ENCODE results near the gene NRF1. TPM values are rescaled to one million over a fixed set of nuclear protein-coding genes. Genes with fewer than 3 reads are reported as not detected.

NRF1 gene
- polyA plus RNA-seq, 2 of the 4 experiments (the other 2 are of a cell fraction): 11.2 to 18.5 TPM

DNA sequence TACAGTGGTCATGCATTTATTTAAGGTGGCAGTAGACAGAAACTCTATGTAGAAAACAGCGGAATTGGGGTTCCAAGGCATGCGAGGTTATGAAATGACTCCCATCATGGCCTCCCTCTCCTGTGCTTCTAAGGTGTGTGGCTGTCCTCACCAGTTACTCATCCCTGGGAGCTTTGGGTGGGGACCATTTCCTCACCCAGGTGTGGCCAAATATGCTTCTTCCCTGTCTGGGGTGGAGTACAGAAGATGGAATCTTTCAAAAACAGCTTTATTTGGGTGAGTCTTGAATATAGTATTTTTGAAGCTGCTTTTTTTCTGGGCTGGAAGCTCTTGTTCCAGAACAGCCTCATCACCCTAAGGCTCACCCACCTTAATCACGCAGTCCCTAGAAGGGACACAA lies 139.0 kb downstream of the NRF1 start:
- no peaks in the 10 kb centered on the region for H3K4me1 ChIP-seq
- H3K4me3 ChIP-seq: no peak overlapping the region
- FAIRE-seq: no peak
- no peak for ATAC-seq
- H3K4me2 ChIP-seq: no peak overlapping the region
- 97% methylated on average over 3 of the region's 3 CpGs for WGBS (ENCODE audit: missing lambda C conversion rate)
- DNase-seq (ENCODE audit: low read depth in 1 of 2, low spot score in 1 of 2): no peak
- CTCF ChIA-PET: no interaction called here
- no peak overlapping the region for H3K27ac ChIP-seq
- POLR2A ChIA-PET: no interaction called here
- no peak for TF ChIP-seq CBX8 (IDR thresholded peaks at IDR 0.05)
- TF ChIP-seq EHMT2 (IDR thresholded peaks at IDR 0.05; ENCODE audit: low read depth): no peak
- TF ChIP-seq CBX2 (IDR thresholded peaks at IDR 0.05; ENCODE audit: borderline replicate concordance, low read depth): no peak
- TF ChIP-seq EHF (CRISPR knock-in tag; IDR thresholded peaks at IDR 0.05): no peak
- no peak for TF ChIP-seq JUNB (IDR thresholded peaks at IDR 0.05)
- TF ChIP-seq, protein P1, sequence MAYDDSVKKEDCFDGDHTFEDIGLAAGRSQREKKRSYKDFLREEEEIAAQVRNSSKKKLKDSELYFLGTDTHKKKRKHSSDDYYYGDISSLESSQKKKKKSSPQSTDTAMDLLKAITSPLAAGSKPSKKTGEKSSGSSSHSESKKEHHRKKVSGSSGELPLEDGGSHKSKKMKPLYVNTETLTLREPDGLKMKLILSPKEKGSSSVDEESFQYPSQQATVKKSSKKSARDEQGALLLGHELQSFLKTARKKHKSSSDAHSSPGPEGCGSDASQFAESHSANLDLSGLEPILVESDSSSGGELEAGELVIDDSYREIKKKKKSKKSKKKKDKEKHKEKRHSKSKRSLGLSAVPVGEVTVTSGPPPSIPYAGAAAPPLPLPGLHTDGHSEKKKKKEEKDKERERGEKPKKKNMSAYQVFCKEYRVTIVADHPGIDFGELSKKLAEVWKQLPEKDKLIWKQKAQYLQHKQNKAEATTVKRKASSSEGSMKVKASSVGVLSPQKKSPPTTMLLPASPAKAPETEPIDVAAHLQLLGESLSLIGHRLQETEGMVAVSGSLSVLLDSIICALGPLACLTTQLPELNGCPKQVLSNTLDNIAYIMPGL (CRISPR knock-in tag; IDR thresholded peaks at IDR 0.05; ENCODE audit: borderline replicate concordance): no peak
- TF ChIP-seq ATOH8 (CRISPR knock-in tag; IDR thresholded peaks at IDR 0.05; ENCODE audit: low read depth): no peak
- no peak for TF ChIP-seq RAD21 (conservative IDR thresholded peaks at IDR 0.05 in 1 of 2, IDR thresholded peaks at IDR 0.05 in 1 of 2)
- H3K9me3 ChIP-seq: no peaks in the 10 kb centered on the region

GRCh38 chr7:129751916-129752315 lies 140.4 kb downstream of the NRF1 start:
- 63% methylated on average over 1 of the region's 1 CpG for WGBS (ENCODE audit: missing lambda C conversion rate)
- ATAC-seq: no peak
- H3K27ac ChIP-seq: no peak overlapping the region
- no peak for FAIRE-seq
- POLR2A ChIA-PET: no interaction called here
- DNase-seq (ENCODE audit: low read depth in 1 of 2, low spot score in 1 of 2): no peak
- CTCF ChIA-PET: interaction anchor here (0.7 kb wide), 1 partner anchor 8 kb away, joined by 3 read pairs; no protein-coding TSS in a partner anchor
- H3K4me2 ChIP-seq: no peak overlapping the region
- TF ChIP-seq KDM1A (IDR thresholded peaks at IDR 0.05; ENCODE audit: low read depth): no peak
- no peak for TF ChIP-seq FOSB (CRISPR knock-in tag; IDR thresholded peaks at IDR 0.05)
- H3K4me1 ChIP-seq: no peaks in the 10 kb centered on the region
- H3K4me3 ChIP-seq: no peak overlapping the region
- no peaks in the 10 kb centered on the region for H3K9me3 ChIP-seq

DNA sequence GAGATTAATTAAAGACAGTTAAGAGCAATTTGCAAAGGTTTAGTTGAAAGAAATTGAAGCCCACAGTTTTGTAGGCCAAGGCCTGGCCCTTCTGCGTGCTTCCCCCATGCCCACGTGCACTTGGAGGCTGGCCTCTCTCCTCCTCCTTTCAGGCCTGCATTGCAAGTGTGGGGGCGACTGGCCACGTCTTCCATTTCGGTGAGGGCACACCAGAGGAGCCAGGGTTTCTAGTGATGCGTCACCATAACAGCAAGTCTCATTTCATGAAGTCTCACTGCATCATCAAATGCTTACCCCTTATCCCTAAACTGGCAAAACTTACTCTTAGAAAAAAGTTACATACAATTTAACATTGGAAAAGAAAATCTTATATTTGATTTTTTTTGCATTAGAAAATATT lies 141.2 kb downstream of the NRF1 start:
- Histone ChIP-seq H3K9me3 (no peaks in the 10 kb centered on the region), H3K4me3 (no peak overlapping the region), H3K4me1 (no peaks in the 10 kb centered on the region), H3K27ac (no peak overlapping the region), H3K4me2 (no peak overlapping the region)
- FAIRE-seq (no peak), ATAC-seq (no peak), DNase-seq (ENCODE audit: low read depth in 1 of 2, low spot score in 1 of 2) (no peak)
- ChIA-PET POLR2A (interaction anchor here (1.4 kb wide), 1 partner anchor 72 kb away, joined by 7 read pairs; no protein-coding TSS in a partner anchor), CTCF (interaction anchor here (1.0 kb wide), 1 partner anchor 88 kb away, joined by 3 read pairs; no protein-coding TSS in a partner anchor)
- WGBS (ENCODE audit: missing lambda C conversion rate): 91% methylated on average over 6 of the region's 6 CpGs
- TF ChIP-seq, protein P2, sequence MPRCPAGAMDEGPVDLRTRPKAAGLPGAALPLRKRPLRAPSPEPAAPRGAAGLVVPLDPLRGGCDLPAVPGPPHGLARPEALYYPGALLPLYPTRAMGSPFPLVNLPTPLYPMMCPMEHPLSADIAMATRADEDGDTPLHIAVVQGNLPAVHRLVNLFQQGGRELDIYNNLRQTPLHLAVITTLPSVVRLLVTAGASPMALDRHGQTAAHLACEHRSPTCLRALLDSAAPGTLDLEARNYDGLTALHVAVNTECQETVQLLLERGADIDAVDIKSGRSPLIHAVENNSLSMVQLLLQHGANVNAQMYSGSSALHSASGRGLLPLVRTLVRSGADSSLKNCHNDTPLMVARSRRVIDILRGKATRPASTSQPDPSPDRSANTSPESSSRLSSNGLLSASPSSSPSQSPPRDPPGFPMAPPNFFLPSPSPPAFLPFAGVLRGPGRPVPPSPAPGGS (IDR thresholded peaks at IDR 0.05): no peak
- TF ChIP-seq CEBPB (IDR thresholded peaks at IDR 0.05) (no peak), CHD4 (IDR thresholded peaks at IDR 0.05; ENCODE audit: borderline replicate concordance) (no peak), ZSCAN20 (CRISPR knock-in tag; IDR thresholded peaks at IDR 0.05) (no peak), MYC (IDR thresholded peaks at IDR 0.05; ENCODE audit: borderline replicate concordance, low read length) (no peak), POLR2AphosphoS2 (conservative IDR thresholded peaks at IDR 0.05; ENCODE audit: low read length) (no peak), KDM1A (IDR thresholded peaks at IDR 0.05; ENCODE audit: low read depth) (no peak), RCOR1 (IDR thresholded peaks at IDR 0.05; ENCODE audit: low read depth, low read length) (no peak), HOXB13 (CRISPR knock-in tag; IDR thresholded peaks at IDR 0.05; ENCODE audit: low read depth) (no peak), GATA3 (IDR thresholded peaks at IDR 0.05; ENCODE audit: borderline replicate concordance) (no peak), FOXS1 (CRISPR knock-in tag; IDR thresholded peaks at IDR 0.05) (no peak), EHF (CRISPR knock-in tag; IDR thresholded peaks at IDR 0.05) (no peak), HOXA7 (CRISPR knock-in tag; IDR thresholded peaks at IDR 0.05) (no peak), REST (IDR thresholded peaks at IDR 0.05) (no peak)
- TF ChIP-seq, protein P1 (CRISPR knock-in tag; IDR thresholded peaks at IDR 0.05; ENCODE audit: borderline replicate concordance): no peak

Measured in A549 (cell line).